IMR-90 (cell line): Measurements from ENCODE around the gene TOR3A. TPM values are rescaled to one million over a fixed set of nuclear protein-coding genes. Genes with fewer than 3 reads are reported as not detected.
A peak's percentile ranks its signal among the peaks of the same experiment; 100 is the strongest.

Source experiments
- ATAC-seq: fragments of 200-7000 bp; cut with Tn5 transposase; 2 replicates; pipeline ENCODE4 v1.9.1; 2020; ENCODE audit warnings: low read depth, mild to moderate bottlenecking, moderate library complexity
- BruUV-seq: library from RNA; stranded (reverse); fragments of 400-500 nt; replicated peaks from 2 replicates; lab custom pipeline; 2021; lab: Mats Ljungman, UMichigan
- CTCF ChIA-PET: fragments of 300-600 bp; formaldehyde crosslinking; extraction: SDS; loops from one replicate; lab custom pipeline; 2021; ENCODE audit warnings: antibody characterized with exemption; lab: Yijun Ruan, JAX
- POLR2A ChIA-PET: fragments of 300-600 bp; sonication (Branson Sonifier 250); formaldehyde crosslinking; loops from one replicate; lab custom pipeline; 2022; ENCODE audit warnings: antibody characterized with exemption; ENCODE audit not compliant: unreplicated experiment; lab: Charles Lee
- DNase-seq: peaks from one replicate; pipeline ENCODE4 v3.0.0; 2013
- H2AFZ ChIP-seq: replicated peaks from 2 replicates; pipeline ENCODE3; 2013; ENCODE audit warnings: low read length, mild to moderate bottlenecking; ENCODE audit not compliant: poor library complexity
- H2AK5ac ChIP-seq: 2 replicates; pipeline ENCODE4 v1.6.1; 2013; ENCODE audit warnings: low read depth, low read length, inconsistent platforms
- H2AK9ac ChIP-seq: replicated peaks from 2 replicates; pipeline ENCODE3; 2013; ENCODE audit warnings: mild to moderate bottlenecking, low read depth, low read length, moderate library complexity; ENCODE audit not compliant: poor library complexity
- H2BK120ac ChIP-seq: 2 replicates; pipeline ENCODE4 v1.6.1; 2013; ENCODE audit warnings: low read depth, low read length, inconsistent platforms
- H2BK15ac ChIP-seq: 3 replicates; pipeline ENCODE4 v1.6.1; 2013; ENCODE audit warnings: low read depth, low read length, inconsistent platforms
- H2BK20ac ChIP-seq: 2 replicates; pipeline ENCODE4 v1.6.1; 2013; ENCODE audit warnings: low read depth, mild to moderate bottlenecking, inconsistent platforms, low read length, moderate library complexity
- H2BK5ac ChIP-seq: 2 replicates; pipeline ENCODE4 v1.6.1; 2013; ENCODE audit warnings: mild to moderate bottlenecking, low read depth, low read length, inconsistent platforms; ENCODE audit not compliant: poor library complexity, severe bottlenecking
- H3K14ac ChIP-seq: replicated peaks from 2 replicates; pipeline ENCODE4 v1.6.1; 2013; ENCODE audit warnings: low read depth, low read length, inconsistent platforms
- H3K18ac ChIP-seq: 2 replicates; pipeline ENCODE4 v1.6.1; 2013; ENCODE audit warnings: low read depth, low read length, control low read depth
- H3K23ac ChIP-seq: 2 replicates; pipeline ENCODE4 v1.6.1; 2013; ENCODE audit warnings: low read depth, low read length, inconsistent platforms
- H3K27ac ChIP-seq: 2 replicates; pipeline ENCODE4 v1.5.1; 2013; ENCODE audit warnings: mild to moderate bottlenecking, control low read depth, low read length; ENCODE audit not compliant: insufficient read depth
- H3K27me3 ChIP-seq: 2 replicates; pipeline ENCODE4 v1.6.1; 2013; ENCODE audit warnings: low read length; ENCODE audit not compliant: control insufficient read depth, insufficient read depth
- H3K36me3 ChIP-seq: 2 replicates; pipeline ENCODE4 v1.6.1; 2013; ENCODE audit warnings: low read length, mixed read lengths; ENCODE audit not compliant: control insufficient read depth, insufficient read depth
- H3K4ac ChIP-seq: 2 replicates; pipeline ENCODE4 v1.6.1; 2013; ENCODE audit warnings: low read depth, low read length, inconsistent platforms
- H3K4me1 ChIP-seq: 2 replicates; pipeline ENCODE4 v1.6.1; 2013; ENCODE audit warnings: low read length, mixed read lengths; ENCODE audit not compliant: control insufficient read depth, insufficient read depth
- H3K4me2 ChIP-seq: 2 replicates; pipeline ENCODE4 v1.6.1; 2013; ENCODE audit warnings: low read depth, mild to moderate bottlenecking, control low read depth, low read length, moderate library complexity
- H3K4me3 ChIP-seq: 2 replicates; pipeline ENCODE4 v1.5.1; 2013; ENCODE audit warnings: low read depth, mild to moderate bottlenecking, control low read depth, low read length, moderate library complexity; ENCODE audit not compliant: insufficient read depth
- H3K56ac ChIP-seq: 2 replicates; pipeline ENCODE4 v1.6.1; 2013; ENCODE audit warnings: low read length, inconsistent platforms; ENCODE audit not compliant: insufficient read depth; ENCODE audit errors: extremely low read depth
- H3K79me1 ChIP-seq, 2 experiments: 2 replicates each; pipeline ENCODE4 v1.6.1; 2013; ENCODE audit warnings: low read length in 2 of 2, inconsistent platforms in 1 of 2, low read depth in 1 of 2
- H3K9ac ChIP-seq: 2 replicates; pipeline ENCODE4 v1.6.1; 2013; ENCODE audit warnings: low read depth, low read length, control low read depth
- H3K9me1 ChIP-seq: 2 replicates; pipeline ENCODE4 v1.6.1; 2013; ENCODE audit warnings: low read length, inconsistent platforms; ENCODE audit not compliant: insufficient read depth
- H3K9me3 ChIP-seq: 2 replicates; pipeline ENCODE4 v1.6.1; 2013; ENCODE audit warnings: low read length; ENCODE audit not compliant: control insufficient read depth, insufficient read depth
- H4K20me1 ChIP-seq: 2 replicates; pipeline ENCODE4 v1.6.1; 2013; ENCODE audit warnings: low read length, inconsistent platforms; ENCODE audit not compliant: insufficient read depth
- H4K5ac ChIP-seq: 2 replicates; pipeline ENCODE4 v1.6.1; 2013; ENCODE audit warnings: mild to moderate bottlenecking, low read depth, low read length, control low read depth
- H4K8ac ChIP-seq, 2 experiments: 2 replicates each; pipeline ENCODE4 v1.6.1; 2013; ENCODE audit warnings: low read depth in 2 of 2, low read length in 2 of 2, control low read depth in 1 of 2, inconsistent platforms in 1 of 2
- H4K91ac ChIP-seq: 2 replicates; pipeline ENCODE4 v1.6.1; 2013; ENCODE audit warnings: low read depth, low read length, inconsistent platforms; ENCODE audit not compliant: insufficient read depth
- BHLHE40 ChIP-seq: fragments of 150-350 bp; IDR thresholded peaks from 2 replicates; pipeline ENCODE4 v1.6.1; 2016; ENCODE audit warnings: mild to moderate bottlenecking, low read depth, low read length
- CEBPB ChIP-seq: IDR thresholded peaks from 2 replicates; pipeline ENCODE4 v1.6.1; 2012; ENCODE audit warnings: low read depth, low read length, improper control_type of control experiment
- CHD1 ChIP-seq: IDR thresholded peaks from 2 replicates; pipeline ENCODE4 v1.6.1; 2012; ENCODE audit warnings: low read depth, low read length, improper control_type of control experiment
- FOS ChIP-seq: fragments of 150-350 bp; IDR thresholded peaks from 2 replicates; pipeline ENCODE4 v1.6.1; 2016; ENCODE audit warnings: low read depth, low read length
- MAFK ChIP-seq: IDR thresholded peaks from 2 replicates; pipeline ENCODE4 v1.6.1; 2012; ENCODE audit warnings: low read depth, low read length, improper control_type of control experiment
- MAZ ChIP-seq: IDR thresholded peaks from 2 replicates; pipeline ENCODE4 v1.6.1; 2012; ENCODE audit warnings: low read depth, mild to moderate bottlenecking, low read length, improper control_type of control experiment, moderate library complexity, borderline replicate concordance
- MXI1 ChIP-seq: IDR thresholded peaks from 2 replicates; pipeline ENCODE4 v1.6.1; 2012; ENCODE audit warnings: low read depth, mild to moderate bottlenecking, low read length, moderate library complexity, borderline replicate concordance
- NFE2L2 ChIP-seq: fragments of 150-350 bp; IDR thresholded peaks from 2 replicates; pipeline ENCODE4 v1.6.1; 2016; ENCODE audit warnings: low read depth, mild to moderate bottlenecking, low read length
- POLR2A ChIP-seq: IDR thresholded peaks from 2 replicates; pipeline ENCODE4 v1.6.1; 2012; ENCODE audit warnings: mild to moderate bottlenecking, low read depth, low read length
- RAD21 ChIP-seq: IDR thresholded peaks from 2 replicates; pipeline ENCODE4 v1.6.1; 2012; ENCODE audit warnings: low read length, improper control_type of control experiment
- RCOR1 ChIP-seq: IDR thresholded peaks from 2 replicates; pipeline ENCODE4 v1.6.1; 2012; ENCODE audit warnings: mild to moderate bottlenecking, low read length, improper control_type of control experiment; ENCODE audit not compliant: insufficient replicate concordance
- RFX5 ChIP-seq: IDR thresholded peaks from 2 replicates; pipeline ENCODE4 v1.8.0; 2012; ENCODE audit warnings: low read depth, mild to moderate bottlenecking, low read length, moderate library complexity
- SMC3 ChIP-seq: fragments of 150-350 bp; IDR thresholded peaks from 2 replicates; pipeline ENCODE4 v1.6.1; 2016; ENCODE audit warnings: low read depth, mild to moderate bottlenecking, antibody characterized with exemption, low read length, moderate library complexity
- WGBS, 2 experiments: methylation state at CpG; one replicate each; pipeline versions ENCODE4 v1.1.5 to v1.1.7; 2013; ENCODE audit warnings: missing lambda C conversion rate in 2 of 2; ENCODE audit not compliant: insufficient read length in 1 of 2; ENCODE audit errors: extremely low coverage in 2 of 2; 5-methylcytosine and 5-hydroxymethylcytosine counted together
- dilution Hi-C: fragments of 300-500 bp; cut with HindIII; formaldehyde crosslinking; loops from one replicate; pipeline ENCODE4 v1.14.3; 2018; ENCODE audit warnings: low sequenced_read_pairs; ENCODE audit not compliant: unreplicated experiment
- in situ Hi-C: fragments of 300-500 bp; cut with MboI; formaldehyde crosslinking; loops from 3 replicates; pipeline ENCODE4 v1.14.3; 2019; ENCODE audit warnings: low sequenced_read_pairs, inconsistent platforms, mixed read lengths
- intact Hi-C: fragments of 100-400 bp; cut with micrococcal nuclease; formaldehyde crosslinking; loops from 2 replicates; pipeline ENCODE4 v1.10.0; 2022
- polyA plus RNA-seq, 3 experiments: library from polyadenylated mRNA; depleted of rRNA; stranded (reverse); fragments of >200 nt; gene quantifications; 2 replicates each; pipeline ENCODE4 v1.2.3, GENCODE V29; 2012; ENCODE audit warnings: low replicate concordance in 1 of 3
- total RNA-seq: library from RNA; depleted of rRNA; stranded (reverse); fragments of >200 nt; gene quantifications from 2 replicates; pipeline ENCODE4 v1.2.3, GENCODE V29; 2012
- TF ChIP-seq, protein P1 (sequence below): conservative IDR thresholded peaks from 2 replicates; pipeline ENCODE4 v1.5.1; 2012; ENCODE audit warnings: mild to moderate bottlenecking, low read depth, low read length, improper control_type of control experiment
- TF ChIP-seq, protein P2 (sequence below): fragments of 150-350 bp; IDR thresholded peaks from 2 replicates; pipeline ENCODE4 v1.6.1; 2016; ENCODE audit warnings: low read depth, mild to moderate bottlenecking, low read length, moderate library complexity, borderline replicate concordance
- TF ChIP-seq, protein P3 (sequence below): fragments of 150-350 bp; IDR thresholded peaks from 2 replicates; pipeline ENCODE4 v1.6.1; 2017; ENCODE audit warnings: mild to moderate bottlenecking, antibody characterized with exemption, low read length, low read depth

The TOR3A gene
- total and polyA plus RNA-seq, 2 of the 4 experiments (the other 2 are of a cell fraction) = 16.8 to 22.2 TPM

DNA sequence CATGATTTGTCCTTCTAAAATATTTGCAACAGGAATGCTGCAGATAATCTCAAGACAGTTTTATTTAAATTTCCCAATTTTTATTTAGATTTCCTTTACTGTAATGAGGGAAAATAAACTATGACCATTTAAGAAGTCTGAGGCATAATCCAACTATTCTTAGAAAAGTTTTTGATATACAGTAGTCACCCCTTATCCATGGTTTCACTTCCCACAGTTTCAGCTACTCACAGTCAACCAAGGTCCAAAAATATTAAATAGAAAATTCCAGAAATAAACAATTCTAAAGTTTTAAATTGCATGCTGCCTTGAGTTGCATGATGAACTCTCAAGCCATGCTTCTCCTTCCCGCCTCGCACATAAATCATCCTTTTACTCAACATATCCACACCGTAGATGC lies 33.3 kb downstream of the TOR3A start:
- no peak overlapping the region for H2AK9ac ChIP-seq
- no peak overlapping the region for H4K5ac ChIP-seq
- no TSS peak for BruUV-seq
- H3K9ac ChIP-seq = no peak overlapping the region
- H3K27me3 ChIP-seq = no peaks in the 10 kb centered on the region
- H3K4me3 ChIP-seq = no peak overlapping the region
- peaks cover 16 to 65% of the 10 kb centered on the region in 2 experiments for H3K79me1 ChIP-seq
- peaks cover 4% of the 10 kb centered on the region; the same call in 1 of the 2 replicates for H4K20me1 ChIP-seq
- peak overlapping the region; percentile 87 for H2BK5ac ChIP-seq
- no CpG with 5 or more reads among the region's 3 CpGs for WGBS, 2 experiments
- in situ Hi-C loops = no loop called here
- H3K27ac ChIP-seq = peak overlapping the region; percentile 94
- H3K4me1 ChIP-seq = peaks cover 5% of the 10 kb centered on the region; the same call in 1 of the 2 replicates
- H3K56ac ChIP-seq = no peak overlapping the region; the same call in 1 of the 2 replicates
- no peak overlapping the region for H4K8ac ChIP-seq
- peak; percentile 67 for DNase-seq
- H3K4me2 ChIP-seq = peak overlapping the region; percentile 79; the same call in 1 of the 2 replicates
- no peaks in the 10 kb centered on the region for H3K9me3 ChIP-seq
- intact Hi-C loops = no loop called here
- no peak overlapping the region for H2AK5ac ChIP-seq
- TF ChIP-seq POLR2A = no peak
- TF ChIP-seq MXI1 = no peak
- TF ChIP-seq SMC3 = no peak
- TF ChIP-seq RAD21 = no peak
- TF ChIP-seq BHLHE40 = no peak
- TF ChIP-seq FOS = no peak
- TF ChIP-seq, protein P1, sequence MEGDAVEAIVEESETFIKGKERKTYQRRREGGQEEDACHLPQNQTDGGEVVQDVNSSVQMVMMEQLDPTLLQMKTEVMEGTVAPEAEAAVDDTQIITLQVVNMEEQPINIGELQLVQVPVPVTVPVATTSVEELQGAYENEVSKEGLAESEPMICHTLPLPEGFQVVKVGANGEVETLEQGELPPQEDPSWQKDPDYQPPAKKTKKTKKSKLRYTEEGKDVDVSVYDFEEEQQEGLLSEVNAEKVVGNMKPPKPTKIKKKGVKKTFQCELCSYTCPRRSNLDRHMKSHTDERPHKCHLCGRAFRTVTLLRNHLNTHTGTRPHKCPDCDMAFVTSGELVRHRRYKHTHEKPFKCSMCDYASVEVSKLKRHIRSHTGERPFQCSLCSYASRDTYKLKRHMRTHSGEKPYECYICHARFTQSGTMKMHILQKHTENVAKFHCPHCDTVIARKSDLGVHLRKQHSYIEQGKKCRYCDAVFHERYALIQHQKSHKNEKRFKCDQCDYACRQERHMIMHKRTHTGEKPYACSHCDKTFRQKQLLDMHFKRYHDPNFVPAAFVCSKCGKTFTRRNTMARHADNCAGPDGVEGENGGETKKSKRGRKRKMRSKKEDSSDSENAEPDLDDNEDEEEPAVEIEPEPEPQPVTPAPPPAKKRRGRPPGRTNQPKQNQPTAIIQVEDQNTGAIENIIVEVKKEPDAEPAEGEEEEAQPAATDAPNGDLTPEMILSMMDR = no peak
- no peak for TF ChIP-seq RFX5
- no peak for TF ChIP-seq NFE2L2
- TF ChIP-seq RCOR1 = no peak
- no peak for TF ChIP-seq MAFK
- no peak for TF ChIP-seq MAZ
- TF ChIP-seq CHD1 = no peak
- TF ChIP-seq, protein P2, sequence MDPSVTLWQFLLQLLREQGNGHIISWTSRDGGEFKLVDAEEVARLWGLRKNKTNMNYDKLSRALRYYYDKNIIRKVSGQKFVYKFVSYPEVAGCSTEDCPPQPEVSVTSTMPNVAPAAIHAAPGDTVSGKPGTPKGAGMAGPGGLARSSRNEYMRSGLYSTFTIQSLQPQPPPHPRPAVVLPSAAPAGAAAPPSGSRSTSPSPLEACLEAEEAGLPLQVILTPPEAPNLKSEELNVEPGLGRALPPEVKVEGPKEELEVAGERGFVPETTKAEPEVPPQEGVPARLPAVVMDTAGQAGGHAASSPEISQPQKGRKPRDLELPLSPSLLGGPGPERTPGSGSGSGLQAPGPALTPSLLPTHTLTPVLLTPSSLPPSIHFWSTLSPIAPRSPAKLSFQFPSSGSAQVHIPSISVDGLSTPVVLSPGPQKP = no peak
- TF ChIP-seq CEBPB = no peak; the same call in 1 of the 2 replicates
- TF ChIP-seq, protein P3, sequence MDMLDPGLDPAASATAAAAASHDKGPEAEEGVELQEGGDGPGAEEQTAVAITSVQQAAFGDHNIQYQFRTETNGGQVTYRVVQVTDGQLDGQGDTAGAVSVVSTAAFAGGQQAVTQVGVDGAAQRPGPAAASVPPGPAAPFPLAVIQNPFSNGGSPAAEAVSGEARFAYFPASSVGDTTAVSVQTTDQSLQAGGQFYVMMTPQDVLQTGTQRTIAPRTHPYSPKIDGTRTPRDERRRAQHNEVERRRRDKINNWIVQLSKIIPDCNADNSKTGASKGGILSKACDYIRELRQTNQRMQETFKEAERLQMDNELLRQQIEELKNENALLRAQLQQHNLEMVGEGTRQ = no peak
- ATAC-seq = peak; percentile 95
- no peak overlapping the region for H4K91ac ChIP-seq
- H2AFZ ChIP-seq = no peak overlapping the region
- H3K4ac ChIP-seq = peak overlapping the region; percentile 22; the same call in 1 of the 2 replicates
- H2BK15ac ChIP-seq = no peak overlapping the region
- H3K36me3 ChIP-seq = peaks cover 33% of the 10 kb centered on the region
- H3K18ac ChIP-seq = no peak overlapping the region
- H3K23ac ChIP-seq = peak overlapping the region; percentile 8; the same call in 1 of the 2 replicates
- H3K14ac ChIP-seq = no peak overlapping the region
- dilution Hi-C loops = no loop called here
- ChIA-PET CTCF (interaction anchor here (1.5 kb wide), 1 partner anchor 9 kb away, joined by 4 read pairs; no protein-coding TSS in a partner anchor), POLR2A (no interaction called here)
- H2BK120ac ChIP-seq = peak overlapping the region; percentile 21; the same call in 1 of the 2 replicates
- no peak overlapping the region for H2BK20ac ChIP-seq
- H3K9me1 ChIP-seq = peaks cover 3% of the 10 kb centered on the region
